Measurements from ENCODE around the gene PIP4K2C.
A peak's percentile ranks its signal among the peaks of the same experiment; 100 is the strongest.

DNA sequence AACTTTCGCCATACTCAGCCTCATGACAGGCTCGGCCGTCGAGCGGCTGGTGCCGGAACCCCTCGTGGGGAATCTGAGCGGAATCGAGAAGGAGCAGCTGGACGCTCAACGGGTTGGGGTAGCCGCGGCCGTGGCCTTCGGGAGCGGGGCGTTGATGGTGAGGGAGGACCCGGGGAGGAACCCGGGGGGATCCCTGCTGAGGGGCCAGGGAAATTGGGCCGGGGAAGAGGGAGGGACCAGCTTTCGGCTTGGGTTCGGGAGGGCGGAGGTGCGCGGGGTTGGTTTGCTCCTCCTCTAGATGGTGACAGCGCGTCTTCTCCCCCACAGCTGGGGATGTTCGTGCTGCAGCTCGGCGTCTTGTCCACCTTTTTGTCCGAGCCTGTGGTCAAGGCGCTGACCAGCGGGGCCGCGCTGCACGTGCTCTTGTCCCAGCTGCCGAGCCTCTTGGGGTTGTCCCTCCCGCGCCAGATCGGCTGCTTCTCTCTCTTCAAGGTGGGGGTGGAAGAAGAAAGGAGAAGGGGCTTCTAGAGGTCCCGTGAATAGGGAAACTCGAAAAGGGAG is 30.0 kb downstream of the PIP4K2C start:
- TF ChIP-seq, protein P1, sequence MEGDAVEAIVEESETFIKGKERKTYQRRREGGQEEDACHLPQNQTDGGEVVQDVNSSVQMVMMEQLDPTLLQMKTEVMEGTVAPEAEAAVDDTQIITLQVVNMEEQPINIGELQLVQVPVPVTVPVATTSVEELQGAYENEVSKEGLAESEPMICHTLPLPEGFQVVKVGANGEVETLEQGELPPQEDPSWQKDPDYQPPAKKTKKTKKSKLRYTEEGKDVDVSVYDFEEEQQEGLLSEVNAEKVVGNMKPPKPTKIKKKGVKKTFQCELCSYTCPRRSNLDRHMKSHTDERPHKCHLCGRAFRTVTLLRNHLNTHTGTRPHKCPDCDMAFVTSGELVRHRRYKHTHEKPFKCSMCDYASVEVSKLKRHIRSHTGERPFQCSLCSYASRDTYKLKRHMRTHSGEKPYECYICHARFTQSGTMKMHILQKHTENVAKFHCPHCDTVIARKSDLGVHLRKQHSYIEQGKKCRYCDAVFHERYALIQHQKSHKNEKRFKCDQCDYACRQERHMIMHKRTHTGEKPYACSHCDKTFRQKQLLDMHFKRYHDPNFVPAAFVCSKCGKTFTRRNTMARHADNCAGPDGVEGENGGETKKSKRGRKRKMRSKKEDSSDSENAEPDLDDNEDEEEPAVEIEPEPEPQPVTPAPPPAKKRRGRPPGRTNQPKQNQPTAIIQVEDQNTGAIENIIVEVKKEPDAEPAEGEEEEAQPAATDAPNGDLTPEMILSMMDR (conservative IDR thresholded peaks at IDR 0.05 in 1 of 2, IDR thresholded peaks at IDR 0.05 in 1 of 2; ENCODE audit: low read depth in 1 of 2, low read length in 2 of 2) = no peak
- TF ChIP-seq EZH2 (IDR thresholded peaks at IDR 0.05; ENCODE audit: low read length, missing control alignments) = peak; percentile 84
